ENCODE data around the gene IL25.
"Not testable (repeated sequence)": the region's sequence is repeated elsewhere in the genome, so short reads cannot be mapped to it uniquely, and the experiment has no call there.

Gene IL25

DNA sequence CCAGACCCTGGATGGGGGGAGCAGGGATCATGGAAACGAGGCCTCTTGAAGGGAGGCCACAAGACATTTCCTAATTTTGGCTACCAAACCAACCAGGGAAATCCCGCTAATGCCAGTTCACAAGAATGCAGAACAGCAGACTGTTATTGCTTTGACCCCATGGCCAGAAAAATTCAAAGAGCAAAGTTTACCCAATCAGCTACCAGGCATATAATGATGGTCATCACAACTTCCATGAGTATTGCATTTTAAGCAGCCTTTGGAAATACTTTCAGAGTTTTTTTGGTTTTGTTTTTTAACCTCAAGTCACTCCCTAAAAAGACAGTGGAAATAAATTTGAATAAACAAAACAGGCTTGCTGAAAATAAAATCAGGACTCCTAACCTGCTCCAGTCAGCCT, at the start of gene IL25:
Gene IL25, plus strand, starts transcription at position 301 of the 400 bp plus-strand sequence.
- no peak for DNase-seq

DNA sequence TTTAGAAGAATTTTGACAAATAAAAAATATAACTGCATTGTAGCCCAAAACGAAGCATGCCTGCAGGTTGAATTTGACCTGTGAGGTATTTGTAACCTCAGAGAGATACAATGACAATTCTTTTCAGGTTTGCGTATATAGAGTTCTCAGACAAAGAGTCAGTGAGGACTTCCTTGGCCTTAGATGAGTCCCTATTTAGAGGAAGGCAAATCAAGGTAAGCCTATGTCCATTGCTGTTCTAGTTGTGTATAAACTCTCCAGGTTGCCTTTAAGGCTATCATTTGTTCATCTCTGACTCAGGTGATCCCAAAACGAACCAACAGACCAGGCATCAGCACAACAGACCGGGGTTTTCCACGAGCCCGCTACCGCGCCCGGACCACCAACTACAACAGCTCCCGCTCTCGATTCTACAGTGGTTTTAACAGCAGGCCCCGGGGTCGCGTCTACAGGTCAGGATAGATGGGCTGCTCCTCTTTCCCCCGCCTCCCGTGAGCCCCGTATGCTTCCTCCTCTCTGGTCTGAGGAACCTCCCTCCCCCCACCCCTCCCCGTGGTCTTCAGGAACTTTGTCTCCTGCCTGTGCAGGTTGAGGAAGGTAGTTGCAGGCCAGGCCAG, 48.7 kb upstream of the IL25 start:
- DNase-seq = no peak

DNA sequence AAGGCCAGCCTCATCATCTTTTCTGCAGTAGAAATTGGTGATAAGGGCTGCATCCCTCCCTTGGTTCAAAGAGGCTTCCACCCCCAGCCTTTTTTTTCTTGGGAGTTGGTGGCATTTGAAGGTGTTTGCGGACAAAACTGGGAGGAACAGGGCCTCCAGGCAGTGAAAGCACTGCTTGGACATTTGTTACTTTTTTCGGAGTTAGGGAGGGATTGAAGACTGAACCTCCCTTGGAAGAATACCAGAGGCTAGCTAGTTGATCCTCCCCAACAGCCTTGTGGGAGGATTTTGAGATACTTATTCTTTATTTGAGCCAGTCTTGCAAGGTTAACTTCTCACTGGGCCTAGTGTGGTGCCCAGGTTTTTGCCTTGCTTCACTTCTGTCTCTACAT, 48.2 kb upstream of the IL25 start:
- no peak for DNase-seq

DNA sequence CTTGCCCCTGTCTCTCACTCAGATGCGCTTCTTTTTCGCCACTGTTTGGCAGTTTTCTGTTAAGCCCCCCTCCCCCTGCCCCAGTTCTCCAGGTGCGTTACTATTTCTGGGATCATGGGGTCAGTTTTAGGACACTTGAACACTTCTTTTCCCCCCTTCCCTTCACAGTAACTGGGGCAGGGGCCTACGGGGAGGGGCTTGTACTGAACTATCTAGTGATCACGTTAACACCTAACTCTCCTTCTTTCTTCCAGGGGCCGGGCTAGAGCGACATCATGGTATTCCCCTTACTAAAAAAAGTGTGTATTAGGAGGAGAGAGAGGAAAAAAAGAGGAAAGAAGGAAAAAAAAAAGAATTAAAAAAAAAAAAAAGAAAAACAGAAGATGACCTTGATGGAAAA, 47.6 kb upstream of the IL25 start:
- no peak for DNase-seq

DNA sequence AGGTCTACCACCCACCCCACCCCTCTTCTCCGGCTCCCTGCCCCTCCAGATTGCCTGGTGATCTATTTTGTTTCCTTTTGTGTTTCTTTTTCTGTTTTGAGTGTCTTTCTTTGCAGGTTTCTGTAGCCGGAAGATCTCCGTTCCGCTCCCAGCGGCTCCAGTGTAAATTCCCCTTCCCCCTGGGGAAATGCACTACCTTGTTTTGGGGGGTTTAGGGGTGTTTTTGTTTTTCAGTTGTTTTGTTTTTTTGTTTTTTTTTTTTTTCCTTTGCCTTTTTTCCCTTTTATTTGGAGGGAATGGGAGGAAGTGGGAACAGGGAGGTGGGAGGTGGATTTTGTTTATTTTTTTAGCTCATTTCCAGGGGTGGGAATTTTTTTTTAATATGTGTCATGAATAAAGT, 46.9 kb upstream of the IL25 start:
- not testable (repeated sequence) for DNase-seq

DNA sequence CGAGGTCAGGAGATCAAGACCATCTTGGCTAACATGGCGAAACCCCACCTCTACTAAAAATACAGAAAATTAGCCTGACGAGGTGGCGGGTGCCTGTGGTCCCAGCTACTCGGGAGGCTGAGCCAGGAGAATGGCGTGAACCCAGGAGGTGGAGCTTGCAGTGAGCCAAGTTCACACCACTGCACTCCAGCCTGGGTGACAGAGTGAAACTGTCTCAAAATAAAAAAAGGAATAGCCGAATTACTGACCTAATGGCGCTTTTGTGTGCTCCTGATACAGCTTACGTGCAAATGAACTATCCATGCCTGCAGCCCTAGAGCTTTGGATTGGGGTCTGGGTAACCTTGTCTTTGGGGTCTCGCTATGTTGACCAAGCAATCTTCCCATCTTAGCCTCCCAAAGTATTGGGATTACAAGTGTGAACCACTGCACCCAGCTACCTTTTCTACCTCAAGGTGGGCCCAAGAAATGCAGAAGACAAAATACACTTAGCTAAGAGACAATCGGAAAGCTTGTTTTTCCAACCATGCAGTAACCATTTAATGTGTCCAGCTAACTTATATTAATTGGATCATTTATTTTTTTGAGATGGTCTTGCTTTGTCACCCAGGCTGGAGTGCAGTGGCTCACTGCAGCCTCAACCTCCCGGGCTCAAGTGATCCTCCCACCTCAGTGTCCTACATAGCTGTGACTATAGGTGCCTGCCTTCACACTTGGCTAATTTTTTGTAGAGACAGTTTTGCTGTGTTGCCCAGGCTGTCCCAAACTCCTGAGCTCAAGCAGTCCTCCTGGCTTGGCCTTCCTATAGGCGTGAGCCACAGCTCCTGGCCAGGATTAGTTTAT, 45.9 kb upstream of the IL25 start:
- no peak for DNase-seq

DNA sequence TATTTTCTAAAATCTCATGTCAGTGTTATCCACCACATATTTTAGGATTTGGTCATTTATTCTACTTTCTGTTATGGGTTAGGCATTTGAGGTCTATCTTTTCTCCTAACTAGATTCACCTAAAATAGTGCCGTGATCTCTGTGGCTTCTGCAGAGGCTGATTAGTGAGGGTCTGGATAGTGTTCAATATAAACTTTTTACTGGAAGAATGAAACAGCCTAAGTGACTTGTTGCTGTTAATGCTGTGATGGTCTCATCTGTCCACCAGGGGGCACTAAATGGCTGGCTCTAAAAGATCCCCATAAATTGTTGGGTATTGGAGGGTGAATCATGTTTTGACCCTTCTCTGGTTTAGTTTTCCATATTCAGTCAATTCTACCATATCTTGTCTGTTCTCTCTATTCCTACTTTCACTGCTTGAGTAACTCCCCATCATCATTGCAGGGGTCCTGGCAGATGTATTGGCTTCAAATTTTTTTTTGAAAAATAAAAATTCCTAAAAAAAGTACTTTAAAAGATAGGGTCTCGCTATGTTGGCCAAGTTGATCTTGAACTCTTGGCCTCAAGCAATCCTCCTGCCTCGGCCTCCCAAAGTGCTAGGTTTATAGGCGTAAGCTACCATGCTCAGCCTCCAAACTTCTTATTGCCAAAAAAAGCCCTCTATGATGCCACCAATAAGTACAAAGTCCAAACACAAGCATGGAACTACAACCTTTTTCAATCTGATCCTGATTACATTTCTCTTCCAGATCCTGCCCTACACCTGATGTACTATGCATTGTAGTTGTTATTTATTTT, 44.5 kb upstream of the IL25 start:
- DNase-seq = peak; percentile 76

DNA sequence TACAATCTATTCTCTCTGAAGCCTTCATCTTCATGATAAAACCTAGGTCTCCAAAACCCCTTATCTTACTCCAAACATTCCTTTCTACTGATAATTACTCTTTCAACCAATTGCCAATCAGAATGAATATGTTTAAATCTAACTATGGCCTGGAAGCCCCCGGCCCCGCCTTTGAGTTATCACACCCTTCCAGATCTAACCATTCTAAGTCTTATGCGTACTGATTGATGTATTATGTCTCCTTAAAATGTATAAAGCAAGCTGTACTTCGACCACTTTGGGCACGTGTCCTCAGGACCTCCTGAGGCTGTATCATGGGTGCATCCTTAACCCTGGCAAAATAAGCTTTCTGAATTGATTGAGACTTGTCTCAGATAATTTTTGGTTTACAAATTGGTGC, 37.0 kb upstream of the IL25 start:
- no peak for DNase-seq

DNA sequence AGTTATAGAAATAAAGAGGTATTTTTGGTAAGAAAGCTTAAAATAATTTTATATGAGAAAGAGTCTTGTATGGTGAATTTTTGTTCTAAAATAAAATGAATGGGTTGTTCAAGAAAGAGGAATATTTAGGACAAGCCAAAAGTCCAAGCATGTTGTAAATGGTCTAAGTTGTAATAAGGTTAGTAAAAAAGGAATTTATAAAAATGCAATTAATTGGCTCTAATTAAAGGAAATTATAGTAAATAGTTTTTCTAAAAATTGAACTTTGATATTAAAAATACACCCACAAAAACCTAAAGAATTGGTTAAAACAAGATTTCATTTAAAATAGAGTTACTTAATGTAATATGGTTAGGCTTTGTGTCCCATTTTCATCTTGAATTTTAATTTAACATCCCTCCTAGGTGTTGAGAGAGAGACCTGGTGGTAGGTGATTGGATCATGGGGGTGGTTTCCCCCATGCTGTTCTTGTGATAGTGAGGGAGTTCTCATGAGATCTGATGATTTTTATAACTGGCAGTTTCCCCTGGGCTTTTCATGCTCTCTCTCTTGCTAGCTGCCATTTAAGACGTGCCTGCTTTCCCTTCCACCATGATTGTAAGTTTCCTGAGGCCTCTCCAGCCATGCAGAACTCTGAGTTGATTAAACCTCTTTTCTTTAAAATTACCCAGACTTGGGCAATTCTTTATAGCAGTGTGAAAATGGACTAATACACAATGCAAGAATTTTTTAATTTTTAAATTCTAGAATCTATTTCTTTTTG, 32.9 kb upstream of the IL25 start:
- DNase-seq = no peak

DNA sequence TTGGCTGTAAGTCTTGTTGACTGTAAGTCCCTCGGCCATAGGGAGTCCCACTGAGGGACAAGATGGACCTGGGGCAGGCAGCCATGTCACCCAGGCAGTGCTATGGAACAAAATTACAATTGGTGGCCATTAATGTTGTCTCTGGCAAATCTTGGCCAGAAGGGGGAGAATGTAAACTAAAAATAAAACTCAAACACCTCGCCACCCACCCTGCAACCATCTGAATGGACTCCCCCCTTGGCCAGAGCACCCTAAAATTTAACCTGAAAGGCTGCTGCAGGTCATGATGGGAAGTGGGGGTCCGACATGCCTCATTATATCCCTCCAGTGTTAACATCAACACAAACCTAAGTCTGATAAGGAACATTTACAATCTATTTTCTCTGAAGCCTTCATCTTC, 28.1 kb upstream of the IL25 start:
- no peak for DNase-seq

DNA sequence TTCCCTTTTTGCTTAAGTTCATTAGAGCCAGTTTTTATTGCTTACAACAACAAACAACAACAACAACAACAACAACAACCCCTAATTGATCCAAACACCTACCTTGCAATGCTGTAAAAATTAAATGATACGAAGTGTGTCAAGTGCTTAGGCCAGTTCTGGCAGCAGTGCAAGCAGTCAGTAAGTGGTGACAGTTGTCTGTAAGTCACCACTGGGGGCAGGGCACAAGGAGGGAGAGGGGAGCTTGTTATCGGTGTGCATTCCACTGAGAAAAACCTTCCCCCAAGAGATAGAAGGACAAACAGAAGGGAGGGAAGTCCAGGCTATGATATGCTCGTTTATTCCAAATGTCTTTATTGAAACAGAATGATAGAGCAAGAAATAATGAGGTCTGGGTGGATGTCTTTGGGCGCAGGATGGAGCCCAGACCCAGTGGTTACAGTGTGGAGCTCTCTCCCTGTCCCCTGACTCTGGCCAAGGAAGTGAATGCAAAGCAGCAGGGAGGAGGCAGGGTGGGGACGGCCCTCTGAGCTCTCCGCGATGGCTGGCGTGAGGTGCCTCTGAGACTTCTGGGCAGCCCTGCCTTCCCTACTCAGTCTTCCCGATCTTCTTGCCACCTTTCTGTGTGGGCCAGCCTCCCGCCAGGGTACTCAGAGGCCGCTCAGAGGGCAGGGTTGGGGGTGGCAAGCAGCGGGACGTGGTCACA, 26.5 kb upstream of the IL25 start:
- no peak for DNase-seq

DNA sequence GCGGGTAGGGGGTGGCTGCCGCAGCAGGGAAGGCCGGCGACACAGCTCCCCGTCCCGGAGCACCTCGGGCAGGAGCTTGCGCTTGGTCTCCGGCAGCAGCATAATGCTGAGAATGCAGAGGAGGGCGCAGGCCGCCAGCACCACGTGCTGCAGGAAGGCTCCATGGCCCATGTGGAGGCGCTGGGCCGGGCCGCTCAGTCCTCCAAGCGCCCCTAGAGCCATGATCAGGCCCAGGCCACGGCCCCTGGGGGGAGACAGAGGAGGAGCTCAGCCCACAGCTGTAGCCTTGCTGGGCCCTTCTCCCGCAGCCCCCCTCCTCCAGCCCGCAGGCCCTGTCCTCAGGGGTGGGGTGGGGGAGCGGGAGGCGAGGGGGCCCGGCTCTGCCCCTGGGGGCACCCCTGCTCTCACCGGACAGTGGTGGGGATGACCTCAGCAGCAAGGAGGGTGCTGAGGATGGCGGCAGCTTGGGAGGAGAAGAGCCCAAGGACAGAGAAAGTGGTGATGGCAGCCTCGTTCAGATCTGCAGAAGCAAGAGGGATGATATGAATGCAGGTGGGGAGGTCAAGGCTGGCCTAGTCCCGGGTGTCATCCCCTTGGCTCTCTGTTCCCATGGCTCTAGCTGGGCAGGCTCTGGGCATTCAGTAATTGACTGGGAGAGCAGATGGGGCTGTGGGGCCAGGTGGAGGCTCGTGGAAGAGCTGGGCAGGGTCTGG, 25.8 kb upstream of the IL25 start:
- DNase-seq = no peak

DNA sequence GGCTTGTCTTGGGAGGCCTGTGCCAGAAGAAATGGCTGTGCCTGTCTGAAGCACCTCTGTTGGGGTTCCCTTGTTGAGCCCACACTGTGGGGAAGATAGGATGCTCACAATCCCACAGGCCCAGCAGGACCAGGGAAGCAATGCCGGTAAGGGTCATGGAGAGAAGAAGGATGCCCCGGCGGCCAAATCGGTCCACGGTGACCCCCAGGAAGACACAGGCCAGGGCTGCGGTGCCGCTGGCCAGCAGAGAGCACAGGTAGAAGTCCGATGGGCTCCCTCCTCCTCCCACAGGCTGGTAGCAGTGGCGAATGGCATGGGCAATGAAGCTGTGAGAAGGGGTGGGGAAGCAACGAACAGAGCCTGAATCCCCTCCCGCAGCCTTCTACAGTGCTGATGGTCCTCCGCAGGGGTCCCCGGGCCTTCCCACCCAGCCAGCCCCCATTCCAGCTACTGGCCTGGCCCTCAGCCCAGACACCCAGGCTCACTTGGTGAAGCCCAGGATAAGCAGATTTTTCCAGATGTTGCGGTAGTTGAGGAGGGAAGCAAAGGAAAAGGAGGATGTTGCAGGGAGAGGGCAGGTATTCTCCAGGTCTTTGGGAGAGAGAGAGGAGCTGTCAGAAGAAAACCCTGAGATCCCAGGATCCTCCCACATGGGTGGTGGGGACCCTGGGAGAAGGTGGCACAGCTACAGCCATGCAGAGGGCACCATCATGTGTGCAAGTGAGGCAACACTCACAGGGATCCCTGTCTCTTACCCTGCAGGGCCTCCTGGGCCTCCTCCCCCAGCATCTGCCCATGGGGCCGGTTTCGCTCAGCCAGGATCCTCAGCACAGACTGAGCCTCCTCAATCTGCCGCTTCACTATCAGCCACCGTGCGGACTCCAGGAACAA, 25.0 kb upstream of the IL25 start:
- no peak for DNase-seq

DNA sequence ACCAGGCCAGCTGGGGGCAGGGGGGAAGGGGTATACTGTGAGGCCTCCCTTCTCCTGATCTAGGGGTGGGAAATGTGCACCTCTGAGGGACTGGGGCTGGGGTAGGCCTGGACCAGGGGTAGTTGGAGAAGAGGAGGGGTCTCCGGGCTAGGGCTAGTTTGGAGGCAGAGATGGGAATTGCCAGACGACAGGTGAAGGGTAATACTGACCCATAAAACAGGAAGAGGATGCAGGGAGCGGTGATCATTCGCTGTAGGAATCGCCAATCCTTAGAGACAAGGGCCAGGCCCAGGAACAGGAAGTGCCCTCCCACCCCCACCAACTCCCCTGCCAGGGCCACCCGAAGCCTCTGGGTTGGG, 24.3 kb upstream of the IL25 start:
- DNase-seq = no peak

DNA sequence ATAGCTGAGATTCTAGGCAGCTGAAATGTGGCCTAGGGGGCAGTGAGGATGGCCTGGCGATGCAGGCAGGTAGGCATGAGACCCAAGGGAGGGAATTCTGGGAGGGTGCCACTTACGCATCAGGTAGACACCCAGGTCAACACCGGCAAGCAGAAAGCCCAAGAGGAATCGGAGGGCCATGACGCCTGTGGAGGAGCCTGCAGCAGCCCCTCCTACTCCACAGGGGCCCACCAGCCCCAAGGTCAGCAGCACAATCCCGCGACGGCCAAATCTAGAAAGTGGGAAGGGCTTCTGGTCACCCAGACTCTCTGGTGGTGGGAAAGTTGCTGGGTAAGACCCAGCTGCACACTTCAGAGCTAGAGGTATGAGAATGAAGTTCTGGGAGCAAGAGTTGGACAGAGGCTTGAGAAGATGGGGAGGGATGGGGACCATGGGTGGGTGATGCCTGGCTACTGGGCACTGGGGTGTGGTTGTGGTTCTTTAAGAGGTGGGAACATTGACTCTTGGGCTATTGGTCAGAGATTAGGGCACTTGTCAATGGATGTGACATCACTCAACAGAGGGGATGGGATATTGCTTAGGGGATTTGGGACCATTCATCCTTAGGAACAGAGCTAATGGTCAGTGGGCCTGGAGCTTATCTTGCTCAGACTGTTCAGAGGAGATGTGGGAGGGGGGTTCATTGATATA, 23.3 kb upstream of the IL25 start:
- no peak for DNase-seq

DNA sequence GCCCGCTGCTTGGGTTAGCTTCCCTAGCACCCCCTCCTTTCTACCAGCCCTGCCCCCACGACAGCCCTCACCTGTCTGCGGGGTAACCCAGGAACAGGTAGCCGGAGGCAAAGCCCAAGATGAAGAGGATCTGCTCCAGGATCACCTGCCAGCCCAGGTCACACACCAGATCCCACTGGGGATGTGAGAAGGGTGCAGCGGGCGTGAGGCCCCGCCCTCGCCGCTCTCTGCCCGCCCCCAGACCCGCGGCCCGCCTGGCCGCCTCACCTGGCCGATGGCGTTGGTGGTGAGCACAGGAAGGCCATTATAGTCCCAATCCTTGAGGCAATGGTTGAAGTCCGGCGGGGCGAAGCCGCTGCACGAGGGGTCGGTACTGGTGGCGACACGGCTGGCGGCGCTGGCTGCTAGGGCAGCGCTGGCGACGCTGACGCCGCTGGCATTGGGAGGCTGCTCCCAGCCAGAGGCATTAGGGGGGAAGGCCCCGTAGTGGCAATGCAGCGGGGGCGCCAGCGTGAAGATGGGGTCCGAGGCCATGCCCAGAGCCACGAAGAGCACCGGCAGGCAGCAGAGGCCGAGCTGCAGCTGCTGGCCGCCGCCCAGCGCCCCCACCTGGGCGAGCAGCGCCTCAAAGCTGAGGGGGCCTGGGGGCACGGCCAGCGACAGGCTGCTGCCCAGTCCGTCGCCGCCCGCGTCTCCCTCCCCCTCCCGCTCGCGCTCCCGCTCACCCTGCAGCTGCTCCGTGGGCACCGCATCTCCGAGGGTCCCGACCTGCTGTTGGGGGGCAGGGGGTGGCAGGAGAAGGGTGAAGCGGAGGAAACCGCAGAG, 20.7 kb upstream of the IL25 start:
- DNase-seq = peak; percentile 21

DNA sequence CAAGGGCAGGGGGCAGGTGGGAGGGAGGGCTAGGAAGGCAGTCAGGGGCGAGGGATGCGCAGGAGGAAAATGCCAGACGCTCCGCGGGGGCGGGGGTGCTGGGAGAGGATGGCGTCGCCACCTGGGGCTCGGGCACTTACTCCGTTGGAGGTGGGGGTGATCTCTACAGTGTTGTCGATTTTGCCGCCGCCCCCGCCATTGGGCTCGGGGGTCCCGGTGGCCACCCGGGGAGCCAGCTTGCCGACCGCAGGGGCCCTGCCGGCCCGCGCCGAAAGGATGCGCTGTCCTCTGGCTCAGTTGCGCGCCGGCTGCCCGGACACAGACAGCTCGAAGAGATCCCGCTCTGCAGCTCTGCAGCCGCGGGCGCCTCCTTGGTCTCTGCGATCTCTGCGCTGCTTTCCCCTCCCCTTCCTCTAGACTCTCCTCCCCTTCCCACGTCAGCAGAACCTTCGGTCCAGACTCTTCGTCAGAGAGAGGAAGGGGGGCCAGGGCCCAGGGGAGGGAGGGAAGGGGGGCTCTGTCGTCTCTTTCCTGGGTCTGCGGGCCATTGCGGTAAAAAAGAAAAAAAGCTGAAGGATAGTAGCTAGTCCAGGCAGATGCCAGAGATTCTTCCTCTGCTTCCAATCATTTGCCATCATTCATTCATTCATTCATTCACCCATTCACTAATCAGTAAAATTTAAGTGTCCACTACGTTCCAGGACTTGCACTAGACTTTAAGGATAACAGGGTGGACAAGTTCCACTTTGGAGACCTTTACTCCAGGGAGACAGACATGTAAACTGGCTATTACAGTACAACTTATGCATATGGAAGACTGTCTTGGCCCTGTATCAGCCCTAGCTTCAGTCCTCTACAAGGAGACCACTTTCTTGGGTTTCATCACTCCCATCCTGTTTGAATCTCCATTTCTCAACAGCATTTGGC, 19.8 kb upstream of the IL25 start, which contains the start of gene SLC22A17:
Gene SLC22A17, minus strand, starts transcription at position 382 of the 927 bp plus-strand sequence.
- DNase-seq = peak; percentile 74

DNA sequence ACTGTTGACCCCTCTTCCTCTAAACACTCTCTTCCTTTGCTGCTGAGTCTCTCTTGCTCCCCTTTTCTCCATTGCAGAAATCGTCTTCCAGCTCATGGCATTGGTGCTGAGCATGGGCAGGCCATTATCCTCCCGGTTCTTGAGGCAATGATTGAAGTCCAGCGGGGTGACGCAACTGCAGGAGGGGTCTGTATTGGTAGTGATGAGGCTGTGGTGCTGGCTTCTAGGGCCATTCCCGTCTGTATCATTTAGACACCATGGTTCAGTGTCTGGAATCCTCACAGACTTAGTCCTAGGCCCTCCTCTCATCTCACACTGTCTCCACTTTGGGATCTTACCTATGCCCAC, 19.2 kb upstream of the IL25 start:
- no peak for DNase-seq
